ENCODE results near the gene CNST.
"Not testable (repeated sequence)": the region's sequence is repeated elsewhere in the genome, so short reads cannot be mapped to it uniquely, and the experiment has no call there.

Gene CNST

GRCh38 chr1:246587606-246588005 is 21.4 kb downstream of the CNST start:
- no peak for TF ChIP-seq CTCF (IDR thresholded peaks at IDR 0.05; ENCODE audit: control extremely low read depth, extremely low read depth, low read depth, missing control alignments)
- POLR2A ChIA-PET: no interaction called here
- CTCF ChIA-PET: no interaction called here
- DNase-seq (ENCODE audit: extremely low spot score): no peak

- POLR2A ChIA-PET: no interaction called here
- CTCF ChIA-PET: no interaction called here
- no peak for TF ChIP-seq CTCF (IDR thresholded peaks at IDR 0.05; ENCODE audit: control extremely low read depth, extremely low read depth, low read depth, missing control alignments)
- DNase-seq (ENCODE audit: extremely low spot score): no peak
Measured at GRCh38 chr1:246588159-246588721, 22.0 kb downstream of the CNST start.

- POLR2A ChIA-PET; CTCF ChIA-PET; DNase-seq (ENCODE audit: extremely low spot score): not testable (repeated sequence)
Measured at GRCh38 chr1:246589919-246590318, 23.7 kb downstream of the CNST start.

GRCh38 chr1:246591047-246591446 is 24.8 kb downstream of the CNST start:
- no peak for TF ChIP-seq CTCF (IDR thresholded peaks at IDR 0.05; ENCODE audit: control extremely low read depth, extremely low read depth, low read depth, missing control alignments)
- no peak for DNase-seq (ENCODE audit: extremely low spot score)
- POLR2A ChIA-PET: interaction anchor here (1.1 kb wide), 1 partner anchor 18 kb away, joined by 4 read pairs; no protein-coding TSS in a partner anchor
- CTCF ChIA-PET: interaction anchor here (1.2 to 1.6 kb wide), 5 partner anchors 9 to 21 kb away, joined by 3 to 7 read pairs (median 5); no protein-coding TSS in a partner anchor

GRCh38 chr1:246591504-246591903 is 25.2 kb downstream of the CNST start:
- DNase-seq (ENCODE audit: extremely low spot score): peak; percentile 77
- CTCF ChIA-PET: interaction anchor here (1.2 to 1.6 kb wide), 5 partner anchors 8 to 21 kb away, joined by 3 to 7 read pairs (median 5); no protein-coding TSS in a partner anchor
- POLR2A ChIA-PET: interaction anchor here (0.7 to 1.1 kb wide), 2 partner anchors 12 to 18 kb away, joined by 4 read pairs; no protein-coding TSS in a partner anchor
- TF ChIP-seq CTCF (IDR thresholded peaks at IDR 0.05; ENCODE audit: control extremely low read depth, extremely low read depth, low read depth, missing control alignments): no peak

- no peak for TF ChIP-seq CTCF (IDR thresholded peaks at IDR 0.05; ENCODE audit: control extremely low read depth, extremely low read depth, low read depth, missing control alignments)
- CTCF ChIA-PET: interaction anchor here (1.2 to 1.6 kb wide), 5 partner anchors 8 to 22 kb away, joined by 3 to 7 read pairs (median 5); no protein-coding TSS in a partner anchor
- POLR2A ChIA-PET: interaction anchor here (0.7 to 1.1 kb wide), 2 partner anchors 12 to 19 kb away, joined by 4 read pairs; no protein-coding TSS in a partner anchor
- DNase-seq (ENCODE audit: extremely low spot score): no peak
Measured at GRCh38 chr1:246591958-246592357, 25.7 kb downstream of the CNST start.

- ChIA-PET CTCF (interaction anchor here (1.5 kb wide), 1 partner anchor 9 kb away, joined by 3 read pairs; no protein-coding TSS in a partner anchor), POLR2A (no interaction called here)
- TF ChIP-seq CTCF (IDR thresholded peaks at IDR 0.05; ENCODE audit: control extremely low read depth, extremely low read depth, low read depth, missing control alignments): no peak
- DNase-seq (ENCODE audit: extremely low spot score): no peak
Measured at GRCh38 chr1:246592695-246593094, 26.4 kb downstream of the CNST start.

Measured in GM10248 (cell line).